GM23248 (cell line): ENCODE results near the gene PIAS1. TPM values are rescaled to one million over a fixed set of nuclear protein-coding genes. Genes with fewer than 3 reads are reported as not detected.

Experiments used
- DNase-seq: peaks from one replicate; pipeline ENCODE4 v3.0.0-alpha.2; 2015
- H2AFZ ChIP-seq: fragments of 200-600 bp; sonication (generic); 2 replicates; pipeline ENCODE4 v1.6.1; 2016; ENCODE audit warnings: antibody characterized with exemption
- H3F3A ChIP-seq: fragments of 200-600 bp; sonication (generic); 2 replicates; pipeline ENCODE4 v1.6.1; 2016; ENCODE audit warnings: mild to moderate bottlenecking, antibody characterized with exemption, mixed run types; ENCODE audit not compliant: insufficient read depth
- H3K27ac ChIP-seq: fragments of 200-600 bp; sonication (generic); 2 replicates; pipeline ENCODE4 v1.5.1; 2016; ENCODE audit warnings: mild to moderate bottlenecking
- H3K27me3 ChIP-seq: fragments of 200-600 bp; sonication (generic); replicated peaks from 2 replicates; pipeline ENCODE4 v1.6.1; 2016; ENCODE audit warnings: mild to moderate bottlenecking; ENCODE audit not compliant: insufficient read depth
- H3K36me3 ChIP-seq: fragments of 200-600 bp; sonication (generic); 2 replicates; pipeline ENCODE4 v1.6.1; 2016; ENCODE audit warnings: low read depth, mild to moderate bottlenecking
- H3K4me1 ChIP-seq: fragments of 200-600 bp; sonication (generic); 2 replicates; pipeline ENCODE4 v1.6.1; 2016; ENCODE audit warnings: mild to moderate bottlenecking; ENCODE audit not compliant: insufficient read depth
- H3K4me2 ChIP-seq: fragments of 200-600 bp; sonication (generic); one replicate; pipeline ENCODE4 v1.6.1; 2016; ENCODE audit warnings: mild to moderate bottlenecking; ENCODE audit not compliant: unreplicated experiment
- H3K4me3 ChIP-seq: fragments of 200-600 bp; sonication (generic); 2 replicates; pipeline ENCODE4 v1.5.1; 2016; ENCODE audit warnings: mild to moderate bottlenecking
- H3K79me2 ChIP-seq: fragments of 200-600 bp; sonication (generic); 2 replicates; pipeline ENCODE4 v1.6.1; 2016; ENCODE audit warnings: mild to moderate bottlenecking; ENCODE audit not compliant: insufficient read depth
- H3K9ac ChIP-seq: fragments of 200-600 bp; sonication (generic); 2 replicates; pipeline ENCODE4 v1.6.1; 2016; ENCODE audit warnings: mild to moderate bottlenecking
- H3K9me2 ChIP-seq: fragments of 200-600 bp; sonication (generic); 2 replicates; pipeline ENCODE4 v1.6.1; 2016; ENCODE audit warnings: mixed run types, mild to moderate bottlenecking, moderate library complexity; ENCODE audit not compliant: insufficient read depth
- H3K9me3 ChIP-seq: fragments of 200-600 bp; sonication (generic); one replicate; pipeline ENCODE4 v1.6.1; 2017; ENCODE audit warnings: low read depth
- H4K20me1 ChIP-seq: fragments of 200-600 bp; sonication (generic); 2 replicates; pipeline ENCODE4 v1.6.0; 2016; ENCODE audit not compliant: insufficient read depth
- EZH2 ChIP-seq: fragments of 200-600 bp; sonication (generic); IDR thresholded peaks from 2 replicates; pipeline ENCODE4 v1.6.1; 2018; ENCODE audit warnings: antibody characterized with exemption, mild to moderate bottlenecking; ENCODE audit not compliant: insufficient read depth, poor library complexity, severe bottlenecking
- EZH2phosphoT487 ChIP-seq: fragments of 200-600 bp; sonication (generic); IDR thresholded peaks from 2 replicates; pipeline ENCODE4 v1.6.1; 2018; ENCODE audit warnings: antibody characterized with exemption, moderate library complexity, mild to moderate bottlenecking, low read depth; ENCODE audit not compliant: insufficient read depth
- WGBS, 2 experiments: methylation state at CpG; one replicate each; pipeline ENCODE4 v1.1.6; 2015 to 2017; ENCODE audit warnings: low lambda C conversion rate in 2 of 2, low coverage in 1 of 2; ENCODE audit errors: missing lambda C conversion rate in 2 of 2; 5-methylcytosine and 5-hydroxymethylcytosine counted together
- in situ Hi-C: fragments of 300-500 bp; cut with MboI; formaldehyde crosslinking; loops from 2 replicates; pipeline ENCODE4 v1.15.0; 2020
- polyA plus RNA-seq: library from polyadenylated mRNA; unstranded; fragments of >200 nt; fragmentation: Nextera tagmentation; extraction: Ambion mirVana; gene quantifications from 2 replicates; pipeline ENCODE4 v1.2.1, GENCODE V29; 2016
- total RNA-seq: library from RNA; depleted of rRNA; stranded (reverse); fragments of >200 nt; shearing (Covaris generic); gene quantifications from 2 replicates; pipeline ENCODE4 v1.2.3, GENCODE V29; 2014

The PIAS1 gene
- total and polyA plus RNA-seq, 2 experiments from 2014 or later: 14.8 to 34.4 TPM

DNA sequence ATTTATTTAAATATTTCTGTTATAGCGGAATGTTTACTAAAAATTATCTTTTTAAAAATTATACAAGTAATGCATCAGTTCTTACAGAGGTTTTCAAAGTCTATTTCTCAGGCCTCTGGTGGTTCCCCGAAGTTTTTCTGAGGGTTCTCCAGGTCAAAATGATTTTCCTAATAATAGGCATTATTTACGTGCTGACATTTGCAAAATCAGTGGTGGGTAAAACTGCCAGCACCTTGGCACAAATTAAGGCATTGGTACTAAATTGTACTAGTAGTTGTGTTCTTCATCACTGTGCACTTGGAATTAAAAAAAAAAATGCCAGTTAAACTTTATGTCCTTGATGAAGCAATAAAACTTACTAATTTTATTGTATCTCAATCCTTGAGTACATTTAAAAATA, 9.5 kb downstream of the PIAS1 start:
- TF ChIP-seq EZH2phosphoT487: no peak
- TF ChIP-seq EZH2: no peak
- 78 to 88% methylated on average over 3 of the region's 3 CpGs for WGBS, 2 experiments

GRCh38 chr15:68073576-68074288, 19.6 kb downstream of the PIAS1 start:
- no peaks in the 10 kb centered on the region for H3K4me1 ChIP-seq
- WGBS, 2 experiments: 81 to 89% methylated on average over 6 of the region's 6 CpGs
- in situ Hi-C loops: no loop called here
- no peak overlapping the region for H3K4me2 ChIP-seq
- TF ChIP-seq EZH2 (no peak), EZH2phosphoT487 (no peak)
- no peaks in the 10 kb centered on the region for H3K9me2 ChIP-seq
- no peaks in the 10 kb centered on the region for H3K27me3 ChIP-seq
- no peak overlapping the region for H3K4me3 ChIP-seq
- peaks cover 99% of the 10 kb centered on the region for H3K79me2 ChIP-seq
- H3K9ac ChIP-seq: no peak overlapping the region
- peaks cover 35% of the 10 kb centered on the region for H4K20me1 ChIP-seq
- no peaks in the 10 kb centered on the region for H3K9me3 ChIP-seq
- no peaks in the 10 kb centered on the region for H3F3A ChIP-seq
- no peaks in the 10 kb centered on the region for H3K36me3 ChIP-seq
- no peak for DNase-seq
- no peak overlapping the region for H2AFZ ChIP-seq
- no peak overlapping the region for H3K27ac ChIP-seq

More for the DNA sequence above, 9.5 kb downstream of the PIAS1 start:
- Histone ChIP-seq H3K4me1 (no peaks in the 10 kb centered on the region), H2AFZ (no peak overlapping the region), H4K20me1 (peaks cover 32% of the 10 kb centered on the region), H3K79me2 (peaks cover 100% of the 10 kb centered on the region), H3K9me2 (no peaks in the 10 kb centered on the region), H3K4me3 (no peak overlapping the region), H3K9me3 (no peaks in the 10 kb centered on the region), H3K4me2 (no peak overlapping the region), H3K27me3 (no peaks in the 10 kb centered on the region), H3F3A (no peaks in the 10 kb centered on the region), H3K27ac (no peak overlapping the region), H3K9ac (no peak overlapping the region), H3K36me3 (no peaks in the 10 kb centered on the region)
- in situ Hi-C loops: no loop called here
- no peak for DNase-seq

- WGBS, 2 experiments: 97% methylated on average over 18 of the region's 18 CpGs
- Histone ChIP-seq H3K27ac (no peak overlapping the region), H3K36me3 (no peaks in the 10 kb centered on the region), H3K4me3 (no peak overlapping the region), H4K20me1 (peaks cover 34% of the 10 kb centered on the region), H3K9me3 (no peaks in the 10 kb centered on the region), H3K27me3 (no peaks in the 10 kb centered on the region), H2AFZ (no peak overlapping the region), H3K79me2 (peaks cover 99% of the 10 kb centered on the region), H3F3A (no peaks in the 10 kb centered on the region), H3K4me2 (no peak overlapping the region), H3K9ac (no peak overlapping the region), H3K9me2 (no peaks in the 10 kb centered on the region), H3K4me1 (no peaks in the 10 kb centered on the region)
- no peak for DNase-seq
- in situ Hi-C loops: no loop called here
- TF ChIP-seq EZH2 (no peak), EZH2phosphoT487 (no peak)
Observed at GRCh38 chr15:68075764-68076385, 21.8 kb downstream of the PIAS1 start.

GRCh38 chr15:68078365-68078764, 24.2 kb downstream of the PIAS1 start:
- H3F3A ChIP-seq: no peaks in the 10 kb centered on the region
- in situ Hi-C loops: no loop called here
- WGBS, 2 experiments: 98 to 100% methylated on average over 3 of the region's 3 CpGs
- peaks cover 100% of the 10 kb centered on the region for H3K79me2 ChIP-seq
- TF ChIP-seq EZH2phosphoT487 (no peak), EZH2 (no peak)
- H3K4me3 ChIP-seq: no peak overlapping the region
- no peak overlapping the region for H2AFZ ChIP-seq
- H3K9ac ChIP-seq: no peak overlapping the region
- no peaks in the 10 kb centered on the region for H3K9me3 ChIP-seq
- H4K20me1 ChIP-seq: peaks cover 40% of the 10 kb centered on the region; the same call in 1 of the 2 replicates
- H3K36me3 ChIP-seq: no peaks in the 10 kb centered on the region
- H3K4me1 ChIP-seq: no peaks in the 10 kb centered on the region
- DNase-seq: no peak
- H3K4me2 ChIP-seq: no peak overlapping the region
- H3K27ac ChIP-seq: no peak overlapping the region
- H3K27me3 ChIP-seq: no peaks in the 10 kb centered on the region
- no peaks in the 10 kb centered on the region for H3K9me2 ChIP-seq
